Measurements from ENCODE around the gene PGM1. TPM values are rescaled to one million over a fixed set of nuclear protein-coding genes. Genes with fewer than 3 reads are reported as not detected.

The PGM1 gene
- total RNA-seq, 1 donor from 2014 or later = 199 TPM

GRCh38 chr1:63682936-63683335 lies 89.7 kb downstream of the PGM1 start:
- intact Hi-C loops (cut with DNase I) = loop anchor here (5.0 kb wide), 1 partner anchor 66 kb away; no protein-coding TSS in a partner anchor
- no peak for DNase-seq (ENCODE audit: low spot score)

GRCh38 chr1:63683759-63684158 lies 90.5 kb downstream of the PGM1 start:
- intact Hi-C loops (cut with DNase I) = loop anchor here (5.0 kb wide), 1 partner anchor 66 kb away; no protein-coding TSS in a partner anchor

DNA sequence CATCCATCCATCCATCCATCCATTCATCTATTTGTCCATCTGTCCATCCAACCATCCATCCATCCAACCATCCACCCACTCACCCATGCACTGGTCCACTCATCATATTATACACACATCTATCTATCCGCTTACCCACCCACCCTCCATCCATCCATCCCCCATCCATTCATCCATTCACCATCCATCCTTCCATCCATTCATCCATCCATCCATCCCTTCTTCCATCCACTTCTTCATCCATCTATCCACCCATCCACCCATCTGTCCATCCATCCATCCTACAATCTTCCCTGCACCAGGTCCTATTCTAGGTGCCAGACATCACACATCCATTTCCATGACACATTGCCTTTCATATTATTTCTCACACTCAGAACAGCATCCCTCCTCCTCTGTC lies 93.5 kb downstream of the PGM1 start:
- no peak for DNase-seq (ENCODE audit: low spot score)
- intact Hi-C loops (cut with DNase I) = no loop called here

More at GRCh38 chr1:63683759-63684158, 90.5 kb downstream of the PGM1 start:
- no peak for DNase-seq (ENCODE audit: low spot score)

DNA sequence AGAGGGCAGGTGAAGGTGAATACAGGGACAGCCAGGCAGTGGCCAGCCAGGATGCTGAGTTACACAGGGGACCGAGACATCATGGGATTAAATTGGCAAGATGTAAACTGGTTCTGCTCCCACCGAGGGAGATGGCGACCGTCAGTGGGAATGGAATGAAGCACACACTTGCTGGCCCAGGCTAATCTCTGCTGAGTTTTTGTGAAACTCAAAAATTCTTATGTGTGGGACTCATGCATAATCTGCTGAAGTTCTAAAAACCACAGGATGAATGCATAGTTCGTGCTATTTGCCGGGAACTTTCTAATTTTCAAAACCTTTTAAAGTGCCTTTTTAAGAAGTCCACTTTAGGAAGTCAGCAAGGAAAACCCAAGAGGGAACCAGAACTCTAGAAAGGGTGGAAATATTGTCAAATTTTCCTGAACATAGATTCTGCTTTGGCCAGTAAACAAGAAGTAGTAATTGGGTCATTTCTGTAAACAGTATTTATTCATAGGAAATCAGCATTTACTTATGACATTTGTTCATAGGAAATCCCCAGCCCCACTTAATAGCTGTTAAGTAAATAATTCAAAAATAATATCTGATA lies 95.2 kb downstream of the PGM1 start:
- DNase-seq (ENCODE audit: low spot score) = no peak
- intact Hi-C loops (cut with DNase I) = no loop called here

- intact Hi-C loops (cut with DNase I) = loop anchor here (5.0 kb wide), 1 partner anchor 551 kb away; no protein-coding TSS in a partner anchor
- no peak for DNase-seq (ENCODE audit: low spot score)
Observed at GRCh38 chr1:63690966-63691700, 97.9 kb downstream of the PGM1 start.

- intact Hi-C loops (cut with DNase I) = loop anchor here (2.0 to 5.0 kb wide), 2 partner anchors 445 to 550 kb away; no protein-coding TSS in a partner anchor
- no peak for DNase-seq (ENCODE audit: low spot score)
Observed at GRCh38 chr1:63691701-63692425, 98.7 kb downstream of the PGM1 start.

DNA sequence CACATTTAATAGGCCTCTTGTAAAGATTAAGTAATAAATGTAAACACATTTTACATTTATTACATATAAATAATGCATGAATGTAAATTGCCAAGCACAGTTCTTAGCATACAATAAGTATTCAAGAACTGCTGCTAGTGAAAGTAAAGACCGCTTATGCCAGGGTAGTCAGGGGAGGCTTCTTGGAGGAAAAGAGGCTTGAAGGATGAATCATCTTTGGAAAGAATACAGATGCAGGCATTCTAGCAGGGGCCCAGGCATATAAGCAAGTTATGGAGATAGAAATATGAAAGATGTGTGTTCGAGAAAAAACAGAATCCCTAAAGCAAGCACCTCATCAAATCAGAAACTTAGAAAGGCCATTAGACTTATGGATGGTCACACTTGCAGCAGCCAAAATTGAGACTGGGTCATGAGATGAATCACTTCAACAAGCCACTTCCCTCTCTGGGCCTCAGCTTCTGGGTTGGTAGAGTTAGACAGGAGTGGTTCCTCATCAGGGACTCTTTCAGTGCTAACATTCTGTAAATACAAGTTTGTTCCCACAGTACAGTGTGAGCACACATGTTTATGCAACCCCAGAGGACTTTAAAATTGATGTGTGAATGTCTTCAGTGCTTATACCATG lies 100.8 kb downstream of the PGM1 start:
- intact Hi-C loops (cut with DNase I) = loop anchor here (2.0 to 5.0 kb wide), 2 partner anchors 443 to 548 kb away; no protein-coding TSS in a partner anchor
- DNase-seq (ENCODE audit: low spot score) = no peak

DNA sequence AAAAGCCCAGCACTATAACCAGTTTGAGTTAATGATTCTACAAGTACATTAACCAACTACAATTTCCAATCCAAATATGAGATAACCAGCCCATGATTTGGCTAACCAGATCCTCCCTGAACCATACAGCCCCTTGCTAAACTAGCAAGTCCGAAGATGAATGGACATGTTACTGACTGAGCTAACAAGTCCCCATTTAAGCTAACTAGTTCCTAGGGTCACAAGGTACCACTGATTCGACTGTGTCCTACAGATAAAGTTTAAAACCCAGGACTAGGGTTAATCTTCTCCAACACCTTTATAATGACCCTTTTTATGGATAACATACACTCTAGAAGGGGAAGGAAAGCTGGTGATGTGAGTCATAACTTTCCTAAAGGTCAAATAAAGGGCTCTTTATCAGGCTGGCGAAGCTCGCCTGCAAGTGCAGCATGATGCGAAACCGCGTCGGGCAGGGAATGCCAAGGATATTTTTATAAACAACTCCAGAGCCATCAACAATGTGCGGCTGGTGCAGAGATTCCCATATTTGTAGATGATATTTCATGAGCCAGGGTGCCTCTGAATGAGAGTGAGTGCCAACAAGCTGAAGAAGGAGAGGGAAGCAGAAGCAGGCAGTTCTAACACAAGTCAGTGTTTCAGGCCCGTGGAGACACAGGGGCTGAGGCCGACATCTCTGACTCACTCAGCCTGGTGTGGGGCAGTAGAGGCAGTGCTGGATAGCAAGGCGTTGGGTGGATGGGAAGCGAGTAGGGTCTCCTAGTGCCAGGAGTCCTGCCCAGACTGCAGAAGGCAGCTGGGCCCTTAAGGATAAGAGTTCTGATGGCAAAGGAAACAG lies 105.0 kb downstream of the PGM1 start:
- intact Hi-C loops (cut with DNase I) = loop anchor here (2.0 to 5.0 kb wide), 3 partner anchors 159 to 344 kb away; no protein-coding TSS in a partner anchor
- DNase-seq (ENCODE audit: low spot score) = peak; percentile 80

DNA sequence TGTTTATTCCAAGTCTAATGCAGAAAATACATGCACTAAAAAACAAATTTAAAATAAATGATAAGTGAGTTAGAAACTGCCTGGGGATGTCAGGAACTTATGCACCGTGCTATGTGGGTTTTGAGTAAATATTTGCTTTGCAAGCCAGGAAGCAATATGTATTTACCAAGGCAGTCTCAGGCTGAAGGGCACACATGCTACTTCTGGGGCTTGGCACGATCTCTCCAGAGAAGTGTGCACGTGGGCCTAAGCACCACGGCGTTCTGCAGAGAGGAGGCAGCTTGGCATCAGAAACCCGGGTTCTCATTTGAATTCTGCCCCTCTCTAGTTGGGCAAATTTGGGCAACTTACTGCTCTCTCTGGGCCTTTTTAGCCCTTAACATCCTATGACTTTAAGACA lies 108.0 kb downstream of the PGM1 start:
- no peak for DNase-seq (ENCODE audit: low spot score)
- intact Hi-C loops (cut with DNase I) = loop anchor here (5.0 kb wide), 1 partner anchor 71 kb away; the partner anchor contains the start of gene ROR1

DNA sequence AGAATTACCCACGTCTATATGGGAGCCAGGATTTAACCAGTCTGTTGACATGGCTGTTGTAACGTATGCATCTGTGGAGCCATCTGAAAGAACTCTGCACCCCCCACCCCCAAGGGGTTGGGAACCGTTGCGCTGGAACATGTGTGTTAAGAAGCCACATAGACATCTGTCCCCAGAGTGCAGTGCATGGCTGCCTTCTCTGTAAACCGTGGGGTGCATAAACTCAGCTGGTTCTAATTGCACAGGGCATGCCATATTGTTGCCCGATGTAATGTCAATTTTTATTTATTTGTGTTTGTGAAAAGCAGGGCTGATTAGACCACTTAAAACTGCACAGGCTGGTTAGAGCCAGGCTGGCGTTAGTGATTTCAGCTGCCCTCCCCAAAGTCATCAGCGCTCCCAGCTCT lies 110.5 kb downstream of the PGM1 start:
- no peak for DNase-seq (ENCODE audit: low spot score)
- intact Hi-C loops (cut with DNase I) = loop anchor here (5.0 kb wide), 1 partner anchor 69 kb away; the partner anchor contains the start of gene ROR1

DNA sequence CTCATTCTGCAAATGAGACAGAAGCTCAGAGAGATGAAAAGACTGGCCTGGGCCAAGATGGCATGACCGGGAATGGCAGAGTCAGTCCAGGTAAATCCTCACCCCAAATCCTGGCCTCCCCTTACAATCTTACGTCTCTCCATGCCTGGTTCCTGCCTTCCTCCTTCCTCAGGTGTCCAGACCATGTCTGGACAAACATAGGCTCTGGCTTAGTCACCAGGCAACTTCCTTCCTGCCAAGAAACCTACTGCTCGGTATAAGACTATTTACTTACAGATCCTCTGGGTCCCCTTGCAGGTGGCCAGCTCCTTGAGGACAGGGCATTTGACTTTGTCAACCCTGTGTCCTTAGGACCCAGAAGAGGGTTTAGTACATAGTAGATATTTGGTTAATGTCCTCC lies 111.2 kb downstream of the PGM1 start:
- intact Hi-C loops (cut with DNase I) = loop anchor here (5.0 kb wide), 1 partner anchor 68 kb away; the partner anchor contains the start of gene ROR1

DNA sequence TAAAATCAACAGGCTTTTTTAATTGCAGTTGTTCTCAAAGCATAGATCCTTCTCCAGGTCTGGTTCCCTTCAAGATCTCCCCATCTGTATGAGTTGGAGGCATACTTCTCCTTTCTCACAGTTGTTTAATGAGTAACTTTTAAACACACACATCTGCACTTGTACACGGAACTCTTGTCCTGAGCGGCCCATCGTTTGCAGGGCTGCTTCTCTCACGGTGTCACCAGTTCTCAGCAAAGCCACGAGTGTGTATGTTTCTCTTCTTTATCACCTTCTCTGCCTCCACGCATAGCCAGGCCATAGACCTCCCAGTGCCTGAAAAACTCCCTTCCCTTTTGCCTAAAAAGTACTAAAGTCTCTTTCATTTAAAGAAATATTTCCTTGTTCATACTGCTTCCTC lies 111.9 kb downstream of the PGM1 start:
- intact Hi-C loops (cut with DNase I) = no loop called here
- no peak for DNase-seq (ENCODE audit: low spot score)

More for the DNA sequence above, 111.2 kb downstream of the PGM1 start:
- DNase-seq (ENCODE audit: low spot score) = no peak

- no peak for DNase-seq (ENCODE audit: low spot score)
- intact Hi-C loops (cut with DNase I) = no loop called here
Observed at GRCh38 chr1:63709267-63709828, 116.1 kb downstream of the PGM1 start.

Other genes starting within 250 kb of the PGM1 start
- gene ALG6, start 225.8 kb upstream of the PGM1 start, total RNA-seq = 3.4 TPM
- gene ITGB3BP, start 70.2 kb upstream of the PGM1 start, total RNA-seq = 11.1 TPM
- gene EFCAB7, start 69.9 kb upstream of the PGM1 start, total RNA-seq = 4.5 TPM
- gene ROR1, start 180.6 kb downstream of the PGM1 start, total RNA-seq = 34.8 TPM